Measurements from ENCODE around the gene CAMK1D. TPM values are rescaled to one million over a fixed set of nuclear protein-coding genes. Genes with fewer than 3 reads are reported as not detected.

CAMK1D gene
- total RNA-seq, 1 donor from 2014 or later = 58.8 TPM

DNA sequence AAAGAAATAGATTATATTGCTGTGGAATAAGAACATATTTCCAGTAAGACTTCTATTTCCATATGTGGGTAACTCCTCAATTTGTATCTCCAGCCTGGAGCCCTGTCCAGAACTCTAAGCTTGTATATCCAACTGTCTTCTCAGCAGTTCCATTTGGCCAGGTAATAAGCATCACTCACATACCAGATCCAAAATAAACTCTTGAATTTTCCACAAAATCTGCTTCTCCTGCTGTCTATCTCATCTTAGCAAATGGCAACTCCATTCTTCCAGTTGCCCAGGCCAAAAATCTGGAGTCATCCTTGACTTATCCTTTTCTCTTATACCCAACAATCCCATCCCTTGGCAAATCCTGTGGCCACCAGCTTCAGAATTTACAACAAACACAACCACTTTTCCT is 325.8 kb downstream of the CAMK1D start:
- peaks cover 52% of the 10 kb centered on the region for H3K36me3 Mint-ChIP-seq (ENCODE audit: low read depth)
- POLR2A ChIA-PET = no interaction called here

DNA sequence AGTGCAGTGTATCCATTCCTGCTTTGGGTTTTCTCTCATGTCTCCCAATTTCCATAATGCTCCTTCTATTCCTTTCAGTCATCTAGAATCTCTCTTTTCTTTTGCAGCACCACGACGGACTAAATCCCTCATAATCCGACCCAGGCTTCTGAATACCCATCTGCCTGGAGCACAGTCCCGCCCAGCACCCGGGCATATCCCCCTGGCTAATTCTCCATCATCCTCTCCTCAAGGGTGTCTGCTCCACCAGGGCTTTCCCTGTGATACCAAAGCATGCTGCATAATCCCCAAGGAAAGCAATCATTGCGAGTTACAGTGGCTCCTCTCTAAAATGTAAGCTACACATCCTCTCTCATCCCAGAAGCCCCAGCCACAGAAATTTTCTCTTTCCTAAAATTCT is 330.3 kb downstream of the CAMK1D start:
- Mint-ChIP-seq H3K36me3 (ENCODE audit: low read depth) (peaks cover 55% of the 10 kb centered on the region), H3K4me3 (no peak overlapping the region), H3K4me1 (peaks cover 5% of the 10 kb centered on the region), H3K27me3 (no peaks in the 10 kb centered on the region), H3K27ac (no peak overlapping the region), H3K9me3 (no peaks in the 10 kb centered on the region)
- TF ChIP-seq CTCF (IDR thresholded peaks at IDR 0.05) = no peak
- ChIA-PET POLR2A (no interaction called here), CTCF (no interaction called here)
- intact Hi-C loops (cut with micrococcal nuclease) = loop anchor here (10.0 kb wide), 1 partner anchor 1625 kb away; no protein-coding TSS in a partner anchor
- DNase-seq (no peak), ATAC-seq (ENCODE audit: low read depth) (no peak)

More for the DNA sequence above, 325.8 kb downstream of the CAMK1D start:
- Mint-ChIP-seq H3K4me3 (no peak overlapping the region), H3K27me3 (no peaks in the 10 kb centered on the region), H3K27ac (no peak overlapping the region), H3K4me1 (no peaks in the 10 kb centered on the region), H3K9me3 (no peaks in the 10 kb centered on the region)
- intact Hi-C loops (cut with micrococcal nuclease) = loop anchor here (10.0 kb wide), 1 partner anchor 1620 kb away; no protein-coding TSS in a partner anchor
- CTCF ChIA-PET = no interaction called here
- DNase-seq = no peak
- ATAC-seq (ENCODE audit: low read depth) = no peak
- no peak for TF ChIP-seq CTCF (IDR thresholded peaks at IDR 0.05)

DNA sequence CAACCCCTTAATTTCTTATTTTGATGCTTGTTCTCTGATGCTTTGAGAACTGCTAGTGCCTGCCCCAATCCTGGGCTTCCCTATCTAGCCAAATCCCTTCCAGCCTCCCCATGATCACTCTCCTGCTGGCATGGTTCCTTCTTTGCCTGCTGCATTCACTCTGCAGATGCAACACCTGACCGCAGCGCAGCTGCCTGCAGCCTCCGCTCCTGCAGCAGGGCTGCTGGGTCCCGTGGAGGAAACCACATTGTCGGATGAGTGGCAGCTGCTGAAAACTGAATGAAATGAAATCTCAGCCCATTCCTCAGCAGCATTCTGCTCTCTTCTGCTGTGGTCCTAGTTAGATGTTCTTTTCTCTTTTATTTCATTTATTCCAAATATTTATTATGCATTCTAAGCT is 331.9 kb downstream of the CAMK1D start:
- POLR2A ChIA-PET = no interaction called here
- TF ChIP-seq CTCF (IDR thresholded peaks at IDR 0.05) = no peak
- H3K27me3 Mint-ChIP-seq = no peaks in the 10 kb centered on the region
- DNase-seq (no peak), ATAC-seq (ENCODE audit: low read depth) (no peak)
- CTCF ChIA-PET = interaction anchor here (1.2 kb wide), 1 partner anchor 29 kb away, joined by 5 read pairs; no protein-coding TSS in a partner anchor
- no peak overlapping the region for H3K4me3 Mint-ChIP-seq
- H3K36me3 Mint-ChIP-seq (ENCODE audit: low read depth) = peaks cover 53% of the 10 kb centered on the region
- H3K4me1 Mint-ChIP-seq = peaks cover 5% of the 10 kb centered on the region
- H3K9me3 Mint-ChIP-seq = no peaks in the 10 kb centered on the region
- intact Hi-C loops (cut with micrococcal nuclease) = no loop called here
- no peak overlapping the region for H3K27ac Mint-ChIP-seq

GRCh38 chr10:12684784-12685183 is 335.4 kb downstream of the CAMK1D start:
- POLR2A ChIA-PET = no interaction called here
- H3K4me3 Mint-ChIP-seq = no peak overlapping the region
- no peaks in the 10 kb centered on the region for H3K27me3 Mint-ChIP-seq
- no peak for TF ChIP-seq CTCF (IDR thresholded peaks at IDR 0.05)
- peaks cover 38% of the 10 kb centered on the region for H3K36me3 Mint-ChIP-seq (ENCODE audit: low read depth)
- no peak overlapping the region for H3K27ac Mint-ChIP-seq
- no peak for DNase-seq
- peaks cover 5% of the 10 kb centered on the region for H3K4me1 Mint-ChIP-seq
- intact Hi-C loops (cut with micrococcal nuclease) = no loop called here
- H3K9me3 Mint-ChIP-seq = no peaks in the 10 kb centered on the region
- CTCF ChIA-PET = no interaction called here
- no peak for ATAC-seq (ENCODE audit: low read depth)

- ChIA-PET POLR2A (no interaction called here), CTCF (no interaction called here)
- H3K27ac Mint-ChIP-seq = no peak overlapping the region
- ATAC-seq (ENCODE audit: low read depth) = no peak
- TF ChIP-seq CTCF (IDR thresholded peaks at IDR 0.05) = no peak
- intact Hi-C loops (cut with micrococcal nuclease) = no loop called here
- no peaks in the 10 kb centered on the region for H3K9me3 Mint-ChIP-seq
- H3K36me3 Mint-ChIP-seq (ENCODE audit: low read depth) = peaks cover 35% of the 10 kb centered on the region
- peaks cover 5% of the 10 kb centered on the region for H3K4me1 Mint-ChIP-seq
- no peak for DNase-seq
- H3K27me3 Mint-ChIP-seq = no peaks in the 10 kb centered on the region
- H3K4me3 Mint-ChIP-seq = no peak overlapping the region
These were observed 336.1 kb downstream of the CAMK1D start for GRCh38 chr10:12685261-12686058.

Measured in activated B cell treated with CpG ODN at 0.5 μM for 24 hours (primary cell).